ENCODE data around the gene ZCCHC10.
A peak's percentile ranks its signal among the peaks of the same experiment; 100 is the strongest.
"Not testable (repeated sequence)": the region's sequence is repeated elsewhere in the genome, so short reads cannot be mapped to it uniquely, and the experiment has no call there.

ZCCHC10 gene

GRCh38 chr5:133025804-133026663 is at the start of gene ZCCHC10:
ZCCHC10 (minus strand) TSS chr5:133026549; CDS start chr5:133026537, 12 bp downstream.
- DNase-seq = peak; percentile 84 to 94 (median 92)

- no peak for DNase-seq
Observed at GRCh38 chr5:133075572-133076536, 49.5 kb upstream of the ZCCHC10 start.

DNA sequence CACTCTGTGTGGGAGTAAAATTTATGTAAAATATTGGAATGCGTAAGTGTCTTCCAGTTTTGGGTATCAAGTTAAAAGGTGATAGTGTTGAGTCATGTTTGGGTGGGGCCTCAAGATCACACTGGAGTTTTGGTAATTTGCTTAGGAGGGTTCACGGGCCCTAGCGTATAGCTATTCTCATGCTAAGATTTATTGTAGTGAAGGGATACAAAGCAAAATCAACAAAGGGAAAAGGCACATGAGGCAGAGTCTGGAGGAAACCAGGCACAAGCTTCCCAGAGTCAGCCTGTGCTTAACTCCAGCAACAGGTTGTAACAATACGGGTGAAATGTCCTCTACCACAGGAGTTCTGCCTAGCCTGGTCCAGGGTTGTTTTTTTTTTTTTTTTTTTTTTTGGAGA is 45.7 kb upstream of the ZCCHC10 start:
- DNase-seq = no peak

GRCh38 chr5:133066045-133066444 is 39.7 kb upstream of the ZCCHC10 start:
- no peak for DNase-seq

DNA sequence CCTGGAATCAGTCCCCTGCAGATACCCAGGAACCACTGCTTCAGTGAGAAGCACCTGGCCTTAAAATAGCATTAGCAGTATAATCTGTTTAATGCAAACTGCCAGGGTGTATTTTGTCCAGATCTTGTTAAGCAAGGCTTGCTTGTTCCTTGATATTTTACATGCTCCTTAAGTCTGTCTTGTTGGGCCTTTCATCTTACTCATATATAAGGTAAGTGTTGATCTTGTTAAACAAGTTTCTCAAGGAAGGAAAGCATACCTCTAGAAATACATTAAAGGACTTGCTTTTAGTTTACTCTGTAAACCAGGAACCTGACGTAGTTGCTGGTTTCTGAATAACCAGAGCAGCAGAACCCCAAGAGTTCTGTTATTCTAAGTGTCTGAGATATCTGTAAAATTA is 39.1 kb upstream of the ZCCHC10 start:
- DNase-seq = no peak

- no peak for DNase-seq
Observed at GRCh38 chr5:133063965-133064364, 37.6 kb upstream of the ZCCHC10 start.

DNA sequence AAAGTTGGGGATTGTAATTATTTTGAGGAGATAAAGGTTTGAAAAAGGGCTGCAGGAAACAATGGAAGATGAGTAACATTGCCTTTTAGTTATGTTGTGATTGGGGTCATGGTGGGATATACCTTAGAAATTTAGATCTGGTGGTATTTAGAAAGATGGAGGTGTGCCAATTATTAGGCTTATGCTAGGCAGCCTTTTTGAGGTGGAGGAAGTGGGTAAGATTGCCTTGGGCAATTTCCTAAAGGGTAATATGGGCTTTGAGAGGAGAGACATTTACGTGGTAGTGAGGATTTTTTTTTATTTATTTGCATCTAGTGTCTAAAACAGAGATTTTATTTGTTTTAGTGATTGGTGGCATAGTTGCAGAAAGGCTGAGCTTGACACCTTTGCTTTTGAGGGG is 35.9 kb upstream of the ZCCHC10 start:
- no peak for DNase-seq

DNA sequence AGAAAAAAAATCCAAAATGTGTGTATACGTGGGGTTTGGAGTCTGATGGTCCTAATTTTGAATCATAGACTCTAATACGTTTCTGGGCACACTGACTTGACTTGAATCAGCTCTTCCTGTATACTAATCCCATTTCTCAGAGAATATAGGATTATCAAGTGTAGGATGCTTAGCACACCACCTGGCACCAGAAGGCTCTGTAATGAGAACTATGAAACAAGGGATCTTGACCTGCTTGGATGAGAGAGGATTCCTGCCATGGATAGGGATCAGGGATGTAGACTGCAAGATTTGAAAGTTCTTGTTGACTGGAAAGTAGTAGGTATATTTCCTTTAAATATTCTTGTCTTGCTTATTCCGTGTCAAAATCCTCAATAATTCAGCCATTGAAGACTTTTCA is 33.3 kb upstream of the ZCCHC10 start:
- no peak for DNase-seq

GRCh38 chr5:133056891-133057290 is 30.5 kb upstream of the ZCCHC10 start:
- DNase-seq = no peak

DNA sequence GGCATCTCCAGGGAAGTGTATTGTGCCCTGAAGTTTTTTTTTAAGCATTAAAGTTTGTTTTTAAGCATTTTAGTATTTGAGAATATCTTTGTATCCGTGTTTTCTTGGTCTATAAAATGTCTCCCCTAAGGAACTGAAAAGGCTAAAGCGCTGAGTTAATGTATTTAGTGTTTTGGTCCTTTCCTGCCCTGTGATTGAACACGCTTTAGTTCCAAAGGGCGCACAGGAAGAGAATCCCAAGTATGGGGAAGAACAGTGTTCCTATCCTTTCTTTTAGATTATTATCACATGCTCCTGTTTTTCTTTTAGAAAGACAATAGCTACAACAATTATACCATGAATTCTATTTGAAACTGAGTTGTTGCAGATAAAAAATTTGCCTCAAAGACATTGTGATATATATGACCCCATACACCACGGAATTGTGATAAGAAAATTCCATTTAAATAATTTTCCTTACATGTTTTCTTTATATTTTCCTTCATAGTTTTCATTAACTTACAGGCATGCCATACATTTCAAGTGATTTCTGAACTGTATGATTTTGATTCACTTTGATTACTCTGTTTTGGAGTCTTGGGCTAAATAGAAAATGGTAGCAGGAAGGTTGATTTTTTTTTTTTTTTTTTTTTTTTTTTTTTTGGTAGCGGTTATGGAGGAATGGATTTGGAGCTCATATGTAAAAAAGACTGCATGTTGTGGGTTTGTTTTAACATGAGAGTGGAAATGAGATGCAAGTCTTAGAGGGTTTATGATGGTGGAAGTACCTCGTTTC is 28.5 kb upstream of the ZCCHC10 start:
- no peak for DNase-seq

GRCh38 chr5:133053448-133053847 is 27.1 kb upstream of the ZCCHC10 start:
- no peak for DNase-seq

GRCh38 chr5:133052317-133053175 is 26.2 kb upstream of the ZCCHC10 start:
- DNase-seq = peak in 2 of 3 experiments; percentile 52 to 61

- DNase-seq = peak; percentile 91 to 97 (median 97)
Observed at GRCh38 chr5:133051542-133052316, 25.4 kb upstream of the ZCCHC10 start, which contains the start of gene HSPA4. HSPA4 (plus strand) TSS chr5:133052013; CDS start chr5:133052251, 238 bp downstream.

GRCh38 chr5:133051061-133051541 is 24.8 kb upstream of the ZCCHC10 start:
- DNase-seq = no peak

DNA sequence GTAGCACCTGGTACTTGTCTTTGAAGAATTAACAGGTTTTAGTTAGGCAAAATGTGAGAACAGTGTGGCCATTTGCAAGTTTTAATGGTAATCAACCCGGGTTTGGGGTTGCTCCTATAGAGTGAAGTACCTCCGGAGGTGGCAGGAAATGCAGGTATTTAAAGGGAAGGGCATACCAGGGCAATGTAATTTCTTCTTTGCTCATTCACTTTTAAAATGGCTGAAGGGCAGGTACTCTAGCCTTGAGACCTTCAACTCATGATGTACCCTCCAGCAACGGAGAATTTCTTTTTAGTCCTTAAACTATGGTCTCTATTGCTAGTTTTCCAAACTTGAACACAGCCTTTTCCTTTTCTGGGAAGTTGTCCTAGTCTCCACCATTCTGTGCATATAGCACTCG is 24.2 kb upstream of the ZCCHC10 start:
- no peak for DNase-seq

GRCh38 chr5:133049726-133050048 is 23.3 kb upstream of the ZCCHC10 start:
- DNase-seq = peak in 1 of 3 experiments; percentile 58

GRCh38 chr5:133048993-133049725 is 22.8 kb upstream of the ZCCHC10 start:
- peak in 1 of 3 experiments; percentile 44 for DNase-seq

DNA sequence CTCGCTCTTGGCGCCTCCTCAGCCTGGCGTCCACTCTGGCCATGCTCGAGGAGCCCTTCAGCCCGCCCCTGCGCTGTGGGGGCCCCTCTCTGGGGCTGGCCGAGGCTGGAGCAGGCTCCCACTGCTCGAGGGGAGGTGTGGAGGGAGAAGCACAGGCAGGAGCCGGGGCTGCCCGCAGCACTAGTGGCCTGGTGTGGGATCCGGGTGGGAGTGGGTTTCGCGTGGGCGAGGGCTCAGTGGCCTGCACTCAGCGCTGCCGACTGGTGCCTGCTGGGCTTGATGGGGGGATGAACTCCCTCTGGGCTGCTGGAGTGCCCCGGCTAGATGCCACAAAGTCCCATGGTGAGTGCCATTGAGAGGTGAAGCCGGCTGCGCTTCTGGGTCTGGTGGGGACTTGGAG is 21.1 kb upstream of the ZCCHC10 start:
- no peak for DNase-seq

DNA sequence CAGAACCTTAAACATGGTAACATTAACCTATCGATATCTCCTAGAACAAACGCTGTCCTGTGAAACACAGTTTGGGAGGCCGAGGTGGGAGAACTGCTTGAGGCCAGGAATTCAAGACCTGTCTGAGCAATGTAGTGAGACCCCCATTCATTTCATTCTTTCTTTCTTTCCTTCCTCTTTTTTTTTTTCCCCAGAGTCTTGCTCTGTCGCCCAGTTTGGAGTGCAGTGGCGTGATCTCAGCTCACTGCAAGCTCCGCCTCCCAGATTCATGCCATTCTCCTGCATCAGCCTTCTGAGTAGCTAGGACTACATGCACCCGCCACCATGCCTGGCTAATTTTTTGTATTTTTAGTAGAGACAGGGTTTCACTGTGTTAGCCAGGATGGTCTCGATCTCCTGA is 20.2 kb upstream of the ZCCHC10 start:
- not testable (repeated sequence) for DNase-seq

DNA sequence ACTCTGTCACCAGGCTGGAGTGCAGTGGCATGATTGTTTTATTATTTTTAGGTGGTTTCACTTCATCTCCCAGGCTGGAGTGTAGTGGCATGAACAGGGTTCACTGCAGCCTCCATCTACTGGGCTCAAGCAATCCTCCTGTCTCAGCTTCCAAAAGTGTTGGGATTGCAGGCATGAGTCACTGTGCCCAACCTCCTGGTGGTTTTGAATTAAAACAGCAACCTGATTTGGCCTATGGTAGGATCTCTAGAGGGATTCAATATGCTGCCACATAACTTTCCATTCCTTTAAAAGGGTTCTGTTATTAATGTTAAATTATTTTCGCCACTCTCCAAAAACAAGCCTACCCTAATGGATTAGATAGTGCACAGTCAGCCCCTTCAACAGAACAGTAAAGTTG is 15.6 kb upstream of the ZCCHC10 start:
- DNase-seq = no peak
